ENCODE results near the gene DTD1. TPM values are rescaled to one million over a fixed set of nuclear protein-coding genes. Genes with fewer than 3 reads are reported as not detected.

DTD1 gene
- polyA plus RNA-seq, 12 donors = 14.5 to 32.0 (median 18.1) TPM; not detected in 1

DNA sequence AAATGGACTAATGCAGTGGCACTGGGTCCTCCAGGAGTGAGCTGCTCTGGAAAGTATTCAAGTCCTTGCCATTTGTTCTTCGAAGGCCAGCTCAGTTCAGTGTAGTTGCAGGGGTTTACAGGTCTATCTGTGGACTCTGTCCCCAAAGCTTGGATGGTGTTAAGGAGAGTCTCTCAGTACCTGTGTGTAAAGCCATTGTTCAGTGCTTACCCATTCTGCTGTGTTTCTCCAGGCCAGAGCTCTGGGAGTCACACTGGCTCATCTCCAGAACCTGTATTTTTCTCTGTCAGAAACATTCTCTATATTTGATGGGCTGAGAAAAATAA is 66.6 kb downstream of the DTD1 start:
- no peak for DNase-seq

DNA sequence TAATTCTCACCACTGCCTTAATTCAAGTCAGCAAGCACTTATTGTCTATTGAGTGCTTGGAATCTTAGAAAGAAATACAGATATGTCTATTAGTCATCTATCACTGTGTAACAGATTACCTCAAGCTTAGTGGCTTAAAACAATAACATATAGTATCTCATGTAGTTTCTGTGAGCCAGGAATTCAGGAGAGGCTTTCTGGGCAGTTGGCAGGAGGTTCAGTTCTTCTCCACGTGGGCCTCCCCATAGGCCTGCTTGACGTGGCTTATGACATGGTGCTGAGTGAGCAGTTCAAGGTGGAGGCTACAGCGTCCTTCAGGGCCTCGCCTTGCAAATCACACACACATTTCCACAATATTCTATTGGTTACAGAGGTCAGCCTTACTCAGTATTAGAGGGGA is 69.7 kb downstream of the DTD1 start:
- DNase-seq = no peak

GRCh38 chr20:18662279-18663040 is 74.6 kb downstream of the DTD1 start:
- DNase-seq = no peak

- DNase-seq = no peak
Measured at GRCh38 chr20:18663932-18664331, 76.1 kb downstream of the DTD1 start.

DNA sequence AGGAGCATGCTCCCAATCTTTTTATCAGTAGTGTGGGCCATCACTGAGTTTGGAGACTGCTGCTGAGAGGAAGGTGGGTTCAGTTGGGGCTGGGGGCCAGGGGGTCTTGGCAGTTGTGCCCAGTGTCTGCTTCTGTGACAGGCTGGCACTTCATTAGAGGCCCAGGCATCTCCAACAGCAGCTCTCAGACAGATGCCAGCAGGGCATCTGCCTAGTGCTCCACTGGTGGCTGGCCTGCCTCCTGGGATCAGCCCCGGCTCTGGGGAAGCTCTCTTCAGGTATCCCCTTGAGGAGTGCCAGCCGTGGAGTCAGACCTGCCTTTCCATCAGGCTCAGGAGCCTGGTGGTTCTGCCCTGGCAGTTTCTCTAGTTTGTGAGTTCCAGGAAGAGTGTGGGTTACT is 77.3 kb downstream of the DTD1 start:
- DNase-seq = no peak

DNA sequence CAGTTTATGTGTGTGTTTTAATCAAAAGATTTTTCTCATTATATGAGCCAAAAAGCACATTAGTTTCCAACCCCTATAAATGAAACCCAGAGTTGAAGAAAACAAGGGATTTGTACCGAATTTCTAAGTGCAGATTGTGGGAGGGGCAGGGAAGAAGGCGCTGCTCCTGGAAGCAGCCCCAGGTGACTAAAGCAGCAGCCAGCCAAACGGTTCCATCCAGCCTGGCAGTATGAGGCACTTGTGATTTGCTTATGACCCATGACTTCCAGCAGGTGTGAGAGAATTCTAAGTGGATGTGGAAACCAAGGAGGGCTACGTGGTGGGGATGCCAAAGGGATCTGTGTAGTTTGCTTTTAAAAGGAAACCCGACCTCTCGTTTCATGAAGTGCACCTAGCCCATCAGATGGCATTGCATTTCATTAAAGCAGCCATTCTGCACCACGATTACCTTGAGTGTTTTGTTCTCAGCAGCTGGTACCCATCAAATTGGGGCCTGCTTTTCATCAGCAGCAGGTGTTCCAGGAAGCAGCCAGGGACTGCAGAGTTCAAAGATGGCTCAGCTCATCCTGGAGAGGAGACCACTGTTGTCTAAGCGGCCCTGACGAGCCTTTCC is 79.1 kb downstream of the DTD1 start:
- DNase-seq = no peak

- DNase-seq = no peak
Measured at GRCh38 chr20:18669241-18670019, 81.6 kb downstream of the DTD1 start.

DNA sequence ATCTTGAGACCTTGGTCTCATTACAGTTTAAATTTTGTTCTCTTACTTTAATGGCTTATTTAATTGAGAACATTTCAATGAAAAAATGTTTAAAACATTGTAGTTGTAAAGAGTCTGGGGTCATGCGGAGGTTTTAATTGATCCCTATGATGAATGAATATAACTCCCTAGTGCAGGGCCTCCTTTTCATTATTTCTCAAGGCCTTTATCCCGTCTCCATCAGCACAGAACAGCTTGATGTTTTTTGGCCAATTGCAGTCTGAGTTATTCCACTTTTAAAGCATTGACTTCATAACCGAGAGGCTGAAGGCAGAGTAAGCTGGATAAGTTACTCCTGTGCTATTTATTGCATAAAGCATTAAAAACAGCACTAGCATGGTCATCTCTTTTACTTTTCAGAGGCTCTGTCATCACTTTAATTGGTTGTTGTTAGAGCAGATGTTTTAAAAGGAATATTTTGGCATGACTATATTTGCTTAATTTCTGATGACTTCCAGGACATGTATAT is 83.4 kb downstream of the DTD1 start:
- no peak for DNase-seq

GRCh38 chr20:18672834-18673233 is 85.0 kb downstream of the DTD1 start:
- no peak for DNase-seq

DNA sequence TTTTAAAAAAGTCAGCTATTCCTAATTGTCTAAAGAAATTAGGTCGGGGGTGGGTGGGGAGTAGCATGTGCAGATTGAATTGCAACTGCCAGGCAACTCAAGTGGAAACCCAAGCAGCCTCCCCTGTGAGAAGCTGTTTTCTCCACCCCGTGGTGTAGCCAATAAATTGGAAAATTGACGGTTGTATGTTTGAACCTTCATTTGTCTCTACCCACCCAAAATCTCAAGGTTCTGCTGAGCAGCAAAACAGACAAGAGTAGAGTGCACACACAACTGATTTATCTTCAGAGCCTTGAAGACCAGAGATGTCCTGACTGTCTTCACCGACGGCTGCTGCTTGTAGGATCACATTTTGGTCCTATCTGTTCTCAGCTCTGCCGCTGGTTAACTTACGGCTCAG is 88.5 kb downstream of the DTD1 start:
- DNase-seq = no peak

- no peak for DNase-seq
Measured at GRCh38 chr20:18677126-18677525, 89.3 kb downstream of the DTD1 start.

DNA sequence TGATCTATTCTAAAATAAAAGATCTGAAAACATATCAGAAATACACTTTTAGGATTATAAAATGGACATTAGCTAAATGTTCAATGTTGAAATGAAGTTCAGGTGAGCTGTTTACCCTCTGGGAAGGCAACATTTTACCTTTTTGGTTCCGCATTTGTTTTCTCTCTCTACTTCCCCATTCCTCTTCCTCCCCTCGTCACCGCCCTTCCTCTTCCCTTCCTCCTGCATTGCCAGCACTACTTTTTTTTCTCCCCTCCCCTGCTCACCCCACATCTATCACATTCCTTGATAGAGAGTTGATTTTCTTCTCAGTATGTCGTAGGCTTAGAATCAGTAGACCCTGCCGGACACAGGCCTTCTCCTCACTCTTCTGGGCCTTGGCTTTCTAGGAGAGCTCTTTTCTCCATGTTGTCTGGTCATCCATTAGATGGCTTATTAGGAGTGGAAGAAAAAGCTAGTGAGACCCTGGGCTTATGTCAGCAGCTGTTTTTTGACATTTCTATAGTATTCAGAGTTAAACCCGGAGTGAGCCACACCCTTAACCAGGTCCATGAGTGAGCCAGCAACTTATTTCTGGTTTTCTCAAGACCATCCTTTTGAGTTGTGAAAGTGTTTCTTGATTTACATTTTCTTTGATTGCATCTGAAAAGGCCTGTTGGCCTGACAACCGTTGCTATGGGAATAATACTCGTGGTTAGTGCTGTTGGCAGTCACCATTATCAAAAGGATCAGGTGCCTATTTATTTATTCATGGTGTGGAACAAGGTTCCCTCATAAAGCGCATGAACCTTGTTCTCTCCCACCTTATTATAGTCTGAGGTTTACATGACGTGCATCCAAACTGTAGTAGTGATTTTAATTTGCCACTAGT is 90.9 kb downstream of the DTD1 start:
- DNase-seq = no peak

DNA sequence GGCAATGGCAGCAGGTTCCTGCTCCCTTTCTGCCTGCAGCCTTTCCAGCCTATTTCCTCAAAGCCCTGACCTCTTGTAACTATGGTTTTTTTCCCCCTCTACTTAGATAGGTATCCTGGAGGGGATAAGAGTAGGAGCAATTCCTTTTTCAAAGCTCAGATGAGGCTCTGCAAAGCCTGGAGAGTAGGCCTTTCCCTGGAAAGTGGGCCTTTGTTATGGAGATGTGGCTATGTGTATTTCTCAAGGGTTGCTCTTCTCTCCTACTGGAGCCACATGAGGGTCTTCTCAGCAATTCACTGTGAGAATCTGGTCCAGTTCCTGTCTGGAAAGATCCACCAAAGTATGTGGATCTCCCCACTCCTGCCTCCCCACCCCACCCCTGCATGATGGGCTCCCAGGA is 96.0 kb downstream of the DTD1 start:
- DNase-seq = no peak

- DNase-seq = no peak
Measured at GRCh38 chr20:18684775-18685174, 96.9 kb downstream of the DTD1 start.

DNA sequence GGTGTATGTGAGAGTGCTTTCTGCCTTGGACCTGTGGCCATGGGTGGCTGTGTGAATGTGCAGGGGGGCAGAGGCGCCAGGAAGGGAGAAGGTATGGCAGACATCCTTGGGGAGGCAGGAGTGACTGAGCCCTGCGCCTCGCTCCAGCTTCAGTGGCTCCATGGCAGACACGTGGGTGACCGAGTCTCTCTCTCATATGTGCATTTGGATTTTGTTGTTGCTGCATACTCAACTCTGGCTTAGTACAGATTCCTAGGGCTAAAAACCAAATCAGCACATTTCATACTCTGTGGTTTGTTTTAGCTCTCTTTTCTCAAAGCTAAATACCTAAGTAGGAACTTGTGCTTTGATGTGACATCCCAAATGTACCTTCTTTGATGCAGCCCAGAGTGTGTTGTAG is 97.6 kb downstream of the DTD1 start:
- DNase-seq = no peak

GRCh38 chr20:18686696-18687095 is 98.8 kb downstream of the DTD1 start:
- no peak for DNase-seq

DNA sequence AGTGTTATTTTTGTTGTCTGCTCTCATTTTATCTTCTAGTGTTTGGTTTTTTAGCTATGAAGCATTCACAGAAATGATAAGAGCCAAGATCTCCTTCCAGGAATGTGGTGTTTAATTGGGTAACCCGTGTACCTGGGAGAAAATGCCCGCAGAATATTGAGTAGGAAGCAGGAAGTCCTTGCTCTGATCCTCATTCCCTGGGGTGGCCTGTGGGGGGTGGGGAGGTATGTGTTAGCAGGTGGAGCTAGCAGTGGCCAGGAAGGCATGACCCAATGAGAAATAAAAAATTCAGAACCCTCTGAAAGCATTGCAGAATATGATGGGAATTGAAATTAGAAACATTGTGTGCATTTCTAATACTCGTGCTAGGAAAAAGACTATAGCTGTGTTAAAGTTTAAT is 100.8 kb downstream of the DTD1 start:
- DNase-seq = no peak

DNA sequence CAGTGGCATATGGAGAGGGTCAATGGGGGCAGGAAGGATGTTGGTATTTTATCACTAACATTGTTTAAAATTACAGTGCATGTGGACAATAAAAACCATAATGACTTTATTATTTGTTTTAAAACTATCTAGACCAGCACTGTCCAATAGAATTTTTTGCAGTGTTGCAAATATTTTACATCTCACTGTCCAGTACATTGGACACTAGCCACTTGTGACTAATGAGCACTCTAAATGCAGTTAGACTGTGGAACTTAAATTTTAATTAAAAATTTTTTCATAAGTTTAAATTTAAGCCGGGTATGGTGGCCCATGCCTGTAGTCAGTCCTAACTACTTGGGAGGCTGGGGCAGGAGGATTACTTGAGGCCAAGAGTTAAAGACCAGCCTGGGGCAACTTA is 101.7 kb downstream of the DTD1 start:
- no peak for DNase-seq

GRCh38 chr20:18692447-18692846 is 104.6 kb downstream of the DTD1 start:
- DNase-seq = no peak

GRCh38 chr20:18694071-18694470 is 106.2 kb downstream of the DTD1 start:
- DNase-seq = no peak

- DNase-seq = no peak
Measured at GRCh38 chr20:18695175-18695574, 107.3 kb downstream of the DTD1 start.

Data from muscle of arm (tissue), 12 donors.